ENCODE data around the gene SLC35F6. TPM values are rescaled to one million over a fixed set of nuclear protein-coding genes. Genes with fewer than 3 reads are reported as not detected.

The SLC35F6 gene
- polyA plus RNA-seq, 2 of the 4 experiments (the other 2 are of a cell fraction): 41.3 to 46.9 TPM

DNA sequence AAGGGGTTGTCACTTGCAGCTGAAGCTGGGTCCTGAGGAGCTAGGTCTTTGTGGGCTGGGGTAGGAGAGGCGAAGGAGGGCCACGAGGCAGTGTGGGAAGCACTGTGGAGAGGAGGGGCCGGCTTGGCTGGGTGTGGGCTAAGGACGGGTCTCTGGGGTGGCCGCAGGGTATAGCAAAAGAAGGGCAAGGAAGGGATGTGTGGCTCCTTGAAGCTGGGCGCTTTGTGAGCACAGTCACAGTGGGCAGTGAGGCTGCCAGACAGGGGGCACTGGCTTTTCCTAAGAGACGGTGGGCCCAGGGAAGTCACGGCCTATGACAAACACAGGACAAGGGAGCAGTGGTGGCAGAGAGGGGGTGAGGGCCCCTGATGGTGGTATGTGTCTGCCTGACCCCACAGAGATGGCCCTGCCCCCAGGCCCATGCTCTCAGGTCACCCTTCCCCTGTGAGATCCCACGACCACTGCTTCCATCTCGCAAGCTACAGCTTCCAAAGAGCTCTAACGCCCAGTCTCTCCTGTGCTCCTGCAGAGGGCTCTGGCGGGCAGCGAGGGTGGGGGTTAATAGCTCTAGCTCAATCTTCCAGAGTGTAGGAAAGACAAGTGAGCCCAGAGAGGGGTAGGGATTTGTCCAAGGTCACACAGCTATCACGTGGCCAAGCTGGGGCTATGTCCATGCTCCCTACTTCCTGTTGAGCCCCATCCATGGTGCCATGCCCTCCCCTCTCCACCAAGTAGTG is 39.1 kb upstream of the SLC35F6 start:
- WGBS (ENCODE audit: missing lambda C conversion rate): 86% methylated on average over 14 of the region's 14 CpGs
- Histone ChIP-seq H3K4me2 (peak overlapping the region; percentile 78), H3K4me1 (peaks cover 74% of the 10 kb centered on the region), H3K9me3 (no peaks in the 10 kb centered on the region), H3K27ac (peak overlapping the region; percentile 94), H3K4me3 (0 out of 3 replicates have a peak overlapping the region, but pooled peaks have one; percentile 4)
- no peak for FAIRE-seq
- ChIA-PET CTCF (interaction anchor here (0.8 to 5.0 kb wide), 6 partner anchors 9 to 292 kb away, joined by 3 to 47 read pairs (median 8); no protein-coding TSS in a partner anchor), POLR2A (interaction anchor here (1.5 kb wide), 1 partner anchor 29 kb away, joined by 4 read pairs; no protein-coding TSS in a partner anchor)
- no peak for DNase-seq (ENCODE audit: low read depth in 1 of 2, low spot score in 1 of 2)
- ATAC-seq: no peak
- TF ChIP-seq ZFP36 (IDR thresholded peaks at IDR 0.05; ENCODE audit: borderline replicate concordance, partially characterized antibody): peak; percentile 74
- TF ChIP-seq PHF8 (IDR thresholded peaks at IDR 0.05; ENCODE audit: borderline replicate concordance, low read depth): no peak
- no peak for TF ChIP-seq CHD2 (IDR thresholded peaks at IDR 0.05; ENCODE audit: low read length, partially characterized antibody)
- TF ChIP-seq ESRRA (IDR thresholded peaks at IDR 0.05; ENCODE audit: borderline replicate concordance, low read length): no peak
- no peak for TF ChIP-seq FOSB (CRISPR knock-in tag; IDR thresholded peaks at IDR 0.05)

DNA sequence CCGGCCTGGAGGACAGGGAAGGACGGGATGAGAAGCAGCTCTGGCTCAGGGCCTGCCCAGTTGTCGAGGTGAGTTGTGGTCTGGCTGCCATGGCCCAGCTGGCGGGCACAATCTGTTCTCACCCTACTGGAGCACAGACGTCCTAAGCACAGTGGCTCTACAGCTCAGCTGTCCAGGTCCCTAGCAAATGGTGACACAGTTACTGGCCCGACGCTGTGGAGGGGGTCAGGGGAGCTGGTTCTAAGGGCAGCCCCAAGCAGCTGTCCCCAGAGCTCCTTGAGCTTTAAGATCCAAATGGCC is 38.6 kb upstream of the SLC35F6 start:
- Histone ChIP-seq H3K4me3 (no peak overlapping the region), H3K4me2 (peak overlapping the region; percentile 78), H3K27ac (peak overlapping the region; percentile 94), H3K9me3 (no peaks in the 10 kb centered on the region), H3K4me1 (peaks cover 74% of the 10 kb centered on the region)
- no peak for TF ChIP-seq ZFP36 (IDR thresholded peaks at IDR 0.05; ENCODE audit: borderline replicate concordance, partially characterized antibody)
- TF ChIP-seq, protein P1, sequence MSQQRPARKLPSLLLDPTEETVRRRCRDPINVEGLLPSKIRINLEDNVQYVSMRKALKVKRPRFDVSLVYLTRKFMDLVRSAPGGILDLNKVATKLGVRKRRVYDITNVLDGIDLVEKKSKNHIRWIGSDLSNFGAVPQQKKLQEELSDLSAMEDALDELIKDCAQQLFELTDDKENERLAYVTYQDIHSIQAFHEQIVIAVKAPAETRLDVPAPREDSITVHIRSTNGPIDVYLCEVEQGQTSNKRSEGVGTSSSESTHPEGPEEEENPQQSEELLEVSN (IDR thresholded peaks at IDR 0.05; ENCODE audit: borderline replicate concordance, low read depth): no peak
- TF ChIP-seq, protein P2, sequence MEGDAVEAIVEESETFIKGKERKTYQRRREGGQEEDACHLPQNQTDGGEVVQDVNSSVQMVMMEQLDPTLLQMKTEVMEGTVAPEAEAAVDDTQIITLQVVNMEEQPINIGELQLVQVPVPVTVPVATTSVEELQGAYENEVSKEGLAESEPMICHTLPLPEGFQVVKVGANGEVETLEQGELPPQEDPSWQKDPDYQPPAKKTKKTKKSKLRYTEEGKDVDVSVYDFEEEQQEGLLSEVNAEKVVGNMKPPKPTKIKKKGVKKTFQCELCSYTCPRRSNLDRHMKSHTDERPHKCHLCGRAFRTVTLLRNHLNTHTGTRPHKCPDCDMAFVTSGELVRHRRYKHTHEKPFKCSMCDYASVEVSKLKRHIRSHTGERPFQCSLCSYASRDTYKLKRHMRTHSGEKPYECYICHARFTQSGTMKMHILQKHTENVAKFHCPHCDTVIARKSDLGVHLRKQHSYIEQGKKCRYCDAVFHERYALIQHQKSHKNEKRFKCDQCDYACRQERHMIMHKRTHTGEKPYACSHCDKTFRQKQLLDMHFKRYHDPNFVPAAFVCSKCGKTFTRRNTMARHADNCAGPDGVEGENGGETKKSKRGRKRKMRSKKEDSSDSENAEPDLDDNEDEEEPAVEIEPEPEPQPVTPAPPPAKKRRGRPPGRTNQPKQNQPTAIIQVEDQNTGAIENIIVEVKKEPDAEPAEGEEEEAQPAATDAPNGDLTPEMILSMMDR (IDR thresholded peaks at IDR 0.05): no peak
- 80% methylated on average over 4 of the region's 7 CpGs for WGBS (ENCODE audit: missing lambda C conversion rate)
- CTCF ChIA-PET: interaction anchor here (0.8 to 5.0 kb wide), 6 partner anchors 9 to 291 kb away, joined by 3 to 47 read pairs (median 8); no protein-coding TSS in a partner anchor
- ATAC-seq (no peak), FAIRE-seq (no peak), DNase-seq (ENCODE audit: low read depth in 1 of 2, low spot score in 1 of 2) (no peak)
- POLR2A ChIA-PET: no interaction called here

DNA sequence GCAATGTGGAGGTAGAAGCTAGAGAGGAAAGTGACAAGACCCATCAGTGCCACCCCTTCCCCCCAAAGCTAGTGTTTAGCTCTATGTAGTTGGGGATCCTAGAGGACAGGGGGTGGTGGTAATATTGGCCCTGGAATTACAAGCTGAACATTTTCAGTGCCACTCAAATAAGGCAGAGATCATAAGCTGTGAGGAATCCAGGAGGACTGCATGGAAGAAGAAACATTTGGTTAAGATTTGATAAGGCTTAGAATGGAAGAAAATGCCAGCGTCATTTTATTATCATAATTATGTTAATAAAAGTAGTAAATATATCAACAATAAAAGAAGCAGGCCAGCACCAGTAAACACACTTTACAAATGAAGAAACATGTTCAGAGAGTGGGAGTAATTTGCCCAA is 37.9 kb upstream of the SLC35F6 start:
- peaks cover 74% of the 10 kb centered on the region for H3K4me1 ChIP-seq
- POLR2A ChIA-PET: interaction anchor here (0.6 kb wide), 1 partner anchor 27 kb away, joined by 3 read pairs; no protein-coding TSS in a partner anchor
- FAIRE-seq (no peak), ATAC-seq (no peak), DNase-seq (ENCODE audit: low read depth in 1 of 2, low spot score in 1 of 2) (no peak)
- no peak overlapping the region for H3K4me3 ChIP-seq
- peak overlapping the region; percentile 94 for H3K27ac ChIP-seq
- WGBS (ENCODE audit: missing lambda C conversion rate): 38% methylated on average over 1 of the region's 1 CpG
- CTCF ChIA-PET: interaction anchor here (0.7 to 5.0 kb wide), 4 partner anchors 8 to 222 kb away, joined by 4 to 47 read pairs (median 24); no protein-coding TSS in a partner anchor
- H3K4me2 ChIP-seq: 0 out of 3 replicates have a peak overlapping the region, but pooled peaks have one; percentile 78
- no peaks in the 10 kb centered on the region for H3K9me3 ChIP-seq
- TF ChIP-seq ZSCAN20 (CRISPR knock-in tag; IDR thresholded peaks at IDR 0.05) (no peak), CEBPB (IDR thresholded peaks at IDR 0.05) (no peak), ESRRA (IDR thresholded peaks at IDR 0.05; ENCODE audit: borderline replicate concordance, low read length) (no peak), POLR2AphosphoS2 (conservative IDR thresholded peaks at IDR 0.05; ENCODE audit: low read length) (no peak), ZC3H11A (IDR thresholded peaks at IDR 0.05) (no peak), ZFP36 (IDR thresholded peaks at IDR 0.05; ENCODE audit: borderline replicate concordance, partially characterized antibody) (peak; percentile 98)
- TF ChIP-seq, protein P3, sequence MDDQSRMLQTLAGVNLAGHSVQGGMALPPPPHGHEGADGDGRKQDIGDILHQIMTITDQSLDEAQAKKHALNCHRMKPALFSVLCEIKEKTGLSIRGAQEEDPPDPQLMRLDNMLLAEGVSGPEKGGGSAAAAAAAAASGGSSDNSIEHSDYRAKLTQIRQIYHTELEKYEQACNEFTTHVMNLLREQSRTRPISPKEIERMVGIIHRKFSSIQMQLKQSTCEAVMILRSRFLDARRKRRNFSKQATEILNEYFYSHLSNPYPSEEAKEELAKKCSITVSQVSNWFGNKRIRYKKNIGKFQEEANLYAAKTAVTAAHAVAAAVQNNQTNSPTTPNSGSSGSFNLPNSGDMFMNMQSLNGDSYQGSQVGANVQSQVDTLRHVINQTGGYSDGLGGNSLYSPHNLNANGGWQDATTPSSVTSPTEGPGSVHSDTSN (IDR thresholded peaks at IDR 0.05): no peak
